BE2C (cell line): ENCODE results near the gene DIPK1A.

Source experiments
- DNase-seq: peaks from one replicate; pipeline ENCODE4 v3.0.0-alpha.2; 2020
- H3K27me3 ChIP-seq: fragments of 250-450 bp; sonication (Bioruptor Pico); 2 replicates; pipeline ENCODE4 v1.5.1; 2020; ENCODE audit warnings: mild to moderate bottlenecking
- H3K36me3 ChIP-seq: fragments of 250-450 bp; sonication (Bioruptor Pico); 2 replicates; pipeline ENCODE4 v1.5.1; 2020; ENCODE audit warnings: mild to moderate bottlenecking
- H3K4me1 ChIP-seq: fragments of 250-450 bp; sonication (Bioruptor Pico); 2 replicates; pipeline ENCODE4 v1.5.1; 2020
- H3K4me3 ChIP-seq: 2 replicates; pipeline ENCODE4 v1.5.1; 2011; ENCODE audit warnings: low read depth, low read length
- H3K9me3 ChIP-seq: fragments of 250-450 bp; sonication (Bioruptor Pico); 2 replicates; pipeline ENCODE4 v1.5.1; 2020
- TF ChIP-seq, protein P1 (sequence below): IDR thresholded peaks from 2 replicates; pipeline ENCODE4 v1.5.1; 2012; ENCODE audit warnings: mild to moderate bottlenecking, low read depth, low read length

DIPK1A gene

DNA sequence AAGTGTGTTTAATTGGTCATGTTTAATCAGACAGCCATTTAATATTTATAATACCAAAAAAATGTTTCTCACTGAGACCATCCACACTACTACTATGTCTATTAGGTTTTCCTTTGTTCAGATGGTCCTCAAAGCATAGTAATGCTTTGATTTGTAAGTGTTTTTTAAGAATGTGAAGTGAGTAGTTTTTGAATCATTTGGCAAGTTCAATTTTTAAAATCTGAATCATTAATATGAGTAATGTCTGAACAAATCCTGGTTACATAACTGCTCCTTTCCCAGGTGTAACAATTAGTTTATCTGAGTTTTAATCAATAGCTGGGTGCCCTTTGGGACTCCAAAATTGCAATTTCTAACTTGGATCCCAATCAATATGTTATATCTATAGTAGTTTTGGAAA is 152.9 kb downstream of the DIPK1A start:
- no peak for DNase-seq
- TF ChIP-seq, protein P1, sequence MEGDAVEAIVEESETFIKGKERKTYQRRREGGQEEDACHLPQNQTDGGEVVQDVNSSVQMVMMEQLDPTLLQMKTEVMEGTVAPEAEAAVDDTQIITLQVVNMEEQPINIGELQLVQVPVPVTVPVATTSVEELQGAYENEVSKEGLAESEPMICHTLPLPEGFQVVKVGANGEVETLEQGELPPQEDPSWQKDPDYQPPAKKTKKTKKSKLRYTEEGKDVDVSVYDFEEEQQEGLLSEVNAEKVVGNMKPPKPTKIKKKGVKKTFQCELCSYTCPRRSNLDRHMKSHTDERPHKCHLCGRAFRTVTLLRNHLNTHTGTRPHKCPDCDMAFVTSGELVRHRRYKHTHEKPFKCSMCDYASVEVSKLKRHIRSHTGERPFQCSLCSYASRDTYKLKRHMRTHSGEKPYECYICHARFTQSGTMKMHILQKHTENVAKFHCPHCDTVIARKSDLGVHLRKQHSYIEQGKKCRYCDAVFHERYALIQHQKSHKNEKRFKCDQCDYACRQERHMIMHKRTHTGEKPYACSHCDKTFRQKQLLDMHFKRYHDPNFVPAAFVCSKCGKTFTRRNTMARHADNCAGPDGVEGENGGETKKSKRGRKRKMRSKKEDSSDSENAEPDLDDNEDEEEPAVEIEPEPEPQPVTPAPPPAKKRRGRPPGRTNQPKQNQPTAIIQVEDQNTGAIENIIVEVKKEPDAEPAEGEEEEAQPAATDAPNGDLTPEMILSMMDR, result no peak

DNA sequence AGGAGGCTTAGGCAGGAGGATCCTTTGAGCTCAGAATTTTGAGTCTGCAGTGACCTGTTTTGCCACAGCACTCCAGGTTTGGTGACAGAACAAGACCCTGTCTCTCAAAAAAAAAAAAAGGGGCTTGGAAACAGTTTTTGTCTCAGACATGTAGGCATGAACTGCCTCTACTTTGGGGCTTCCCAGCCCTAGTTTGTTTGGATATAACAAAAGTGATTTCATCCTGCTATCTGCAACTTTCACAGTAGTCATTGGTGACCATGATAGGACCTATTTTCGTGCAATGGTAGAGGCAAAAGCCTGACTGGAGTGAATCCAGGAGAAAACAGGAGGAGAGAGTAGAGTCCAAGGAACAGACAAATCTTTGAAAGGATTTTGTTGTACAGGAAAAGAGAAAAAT is 156.0 kb downstream of the DIPK1A start:
- no peaks in the 10 kb centered on the region for H3K9me3 ChIP-seq
- no peaks in the 10 kb centered on the region for H3K4me1 ChIP-seq
- TF ChIP-seq, protein P1, result no peak
- H3K27me3 ChIP-seq, result no peaks in the 10 kb centered on the region
- H3K4me3 ChIP-seq, result no peak overlapping the region
- no peak for DNase-seq
- no peaks in the 10 kb centered on the region for H3K36me3 ChIP-seq

More for the DNA sequence above, 152.9 kb downstream of the DIPK1A start:
- Histone ChIP-seq H3K4me3 (no peak overlapping the region), H3K27me3 (no peaks in the 10 kb centered on the region), H3K9me3 (no peaks in the 10 kb centered on the region), H3K4me1 (no peaks in the 10 kb centered on the region), H3K36me3 (no peaks in the 10 kb centered on the region)

DNA sequence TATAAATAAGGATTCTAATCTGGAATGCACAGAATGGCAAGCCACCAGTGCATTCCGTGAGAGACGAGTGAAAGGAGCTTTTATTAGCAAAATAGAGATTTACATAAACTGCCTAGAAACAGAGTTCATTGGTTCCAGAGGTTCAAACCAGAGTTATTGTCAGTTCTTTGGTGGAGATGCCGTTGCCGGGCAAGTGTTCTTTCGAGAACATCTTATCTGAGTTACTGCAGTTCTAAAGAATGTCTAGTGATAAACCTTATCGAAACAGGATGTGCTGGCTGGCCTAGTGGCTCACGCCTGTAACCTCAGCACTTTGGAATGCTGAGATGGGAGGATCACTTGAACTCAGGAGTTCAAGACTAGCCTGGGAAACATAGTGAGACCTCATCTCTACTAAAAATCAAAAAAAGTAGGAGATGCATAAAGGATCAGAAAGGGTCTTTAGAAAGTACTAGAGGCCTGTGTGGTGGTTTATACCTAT is 156.5 kb downstream of the DIPK1A start:
- Histone ChIP-seq H3K36me3 (no peaks in the 10 kb centered on the region), H3K9me3 (no peaks in the 10 kb centered on the region), H3K4me3 (no peak overlapping the region), H3K4me1 (no peaks in the 10 kb centered on the region), H3K27me3 (no peaks in the 10 kb centered on the region)
- DNase-seq, result peak; percentile 17
- TF ChIP-seq, protein P1, result no peak

DNA sequence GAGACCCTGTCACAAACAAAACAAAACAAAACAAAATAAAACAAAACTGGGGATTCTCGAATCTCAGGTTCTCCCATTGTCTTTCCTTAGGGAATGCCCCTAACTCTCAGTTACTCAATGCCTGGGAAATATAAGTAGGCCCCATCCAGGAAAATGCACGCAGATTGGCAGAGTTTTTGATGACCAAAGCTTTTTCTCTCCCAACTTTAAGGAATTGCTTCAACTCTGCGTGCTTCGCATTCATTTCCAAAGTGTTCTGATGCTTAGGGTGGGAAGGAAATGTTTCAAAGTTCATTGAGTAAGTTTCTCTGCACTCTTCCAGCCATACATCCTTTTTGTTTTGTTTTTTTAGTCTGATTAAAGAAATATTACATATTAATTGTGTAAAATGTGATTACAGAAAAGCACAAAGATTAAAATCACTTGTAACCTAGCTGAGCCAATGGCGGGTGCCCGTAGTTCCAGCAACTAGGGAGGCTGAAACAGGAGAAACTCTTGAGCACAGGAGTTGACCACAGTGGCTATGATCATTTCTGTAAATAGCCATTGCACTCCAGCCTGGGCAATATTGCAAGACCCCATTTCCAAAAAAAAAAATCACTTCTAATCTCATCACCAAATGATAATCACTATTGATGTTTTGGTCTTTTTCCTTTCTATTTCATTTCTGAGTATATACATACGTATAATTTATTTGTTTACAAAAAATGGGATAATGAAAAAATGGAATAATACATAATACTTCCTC is 157.9 kb downstream of the DIPK1A start:
- no peak for DNase-seq
- Histone ChIP-seq H3K4me3 (no peak overlapping the region), H3K27me3 (no peaks in the 10 kb centered on the region), H3K9me3 (no peaks in the 10 kb centered on the region), H3K36me3 (no peaks in the 10 kb centered on the region), H3K4me1 (no peaks in the 10 kb centered on the region)
- TF ChIP-seq, protein P1, result no peak

- no peaks in the 10 kb centered on the region for H3K4me1 ChIP-seq
- TF ChIP-seq, protein P1, result no peak
- no peak overlapping the region for H3K4me3 ChIP-seq
- DNase-seq, result no peak
- no peaks in the 10 kb centered on the region for H3K36me3 ChIP-seq
- no peaks in the 10 kb centered on the region for H3K9me3 ChIP-seq
- no peaks in the 10 kb centered on the region for H3K27me3 ChIP-seq
These were observed 163.3 kb downstream of the DIPK1A start for GRCh38 chr1:92797961-92798360.

GRCh38 chr1:92797297-92797696 is 164.0 kb downstream of the DIPK1A start:
- no peaks in the 10 kb centered on the region for H3K27me3 ChIP-seq
- no peak overlapping the region for H3K4me3 ChIP-seq
- TF ChIP-seq, protein P1, result no peak
- no peaks in the 10 kb centered on the region for H3K4me1 ChIP-seq
- no peaks in the 10 kb centered on the region for H3K9me3 ChIP-seq
- no peak for DNase-seq
- H3K36me3 ChIP-seq, result no peaks in the 10 kb centered on the region
